Psoas muscle (tissue), 8 donors: Measurements from ENCODE around the gene P2RX3. TPM values are rescaled to one million over a fixed set of nuclear protein-coding genes. Genes with fewer than 3 reads are reported as not detected.

ENCODE experiments used
- ATAC-seq, 4 donors: fragments of 200-7000 bp; cut with Tn5 transposase; one replicate each; pipeline ENCODE4 v1.9.1; 2020; ENCODE audit warnings: moderate library complexity in 3 of 4, mild to moderate bottlenecking in 2 of 4
- DNase-seq, 2 donors: peaks; one replicate each; pipeline ENCODE4 v3.0.0-alpha.2; 2020
- H3K27ac ChIP-seq: fragments of 200-600 bp; one replicate; pipeline ENCODE4 v1.8.0; 2022
- H3K27me3 ChIP-seq, 3 donors: fragments of 200-600 bp in 1 of 3; one replicate each; pipeline versions ENCODE4 v1.6.1 to v1.8.0; 2013 to 2022; ENCODE audit warnings: low read length in 2 of 3, mild to moderate bottlenecking in 2 of 3, moderate library complexity in 1 of 3; ENCODE audit not compliant: insufficient read depth in 3 of 3
- H3K36me3 ChIP-seq, 2 donors: fragments of 200-600 bp in 1 of 2; one replicate each; pipeline versions ENCODE4 v1.6.1 to v1.8.0; 2013 to 2022; ENCODE audit warnings: low read depth in 1 of 2, mild to moderate bottlenecking in 1 of 2, moderate library complexity in 1 of 2; ENCODE audit not compliant: insufficient read depth in 1 of 2
- H3K4me1 ChIP-seq: fragments of 200-600 bp; one replicate; pipeline ENCODE4 v1.8.0; 2022
- H3K4me3 ChIP-seq: fragments of 200-600 bp; one replicate; pipeline ENCODE4 v1.8.0; 2022; ENCODE audit warnings: mild to moderate bottlenecking
- H3K9me3 ChIP-seq: fragments of 200-600 bp; one replicate; pipeline ENCODE4 v1.8.0; 2022
- WGBS, 3 donors: extraction: QIAGEN DNeasy Blood & Tissue Kit; methylation state at CpG; one replicate each; pipeline versions ENCODE4 v1.1.6 to v1.1.7; 2013; 5-methylcytosine and 5-hydroxymethylcytosine counted together
- intact Hi-C, 2 donors: fragments of 100-400 bp; cut with DNase I; formaldehyde crosslinking; loops; one replicate each; pipeline versions ENCODE4 v1.11.0 to v1.14.2; 2022
- polyA plus RNA-seq, 3 donors: library from polyadenylated mRNA; stranded (reverse); fragments of 200-250 nt; gene quantifications; one replicate each; pipeline ENCODE4 v1.2.3, GENCODE V29; 2013
- total RNA-seq, 4 donors: library from RNA; stranded (reverse); fragmentation: NEBNext Ultra II Directional in 2 of 4; extraction: Animal tissue kit (Norgen Biotek cat#: 25700) in 2 of 4; gene quantifications; one replicate each; pipeline versions ENCODE4 v1.2.1 to v1.2.4, GENCODE V29; 2021 to 2023
- TF ChIP-seq, protein P1 (sequence below): fragments of 200-600 bp; IDR thresholded peaks from one replicate; pipeline ENCODE4 v1.8.0; 2022; ENCODE audit warnings: antibody characterized with exemption
- donor health status: healthy with polysubstance abuse.
- donor health status: DM: no; HTN: no; CAD: no; lungs with moderate emphysema.
- donor health status: Bipolar disorder and iron deficiency.
- donor health status: healthy.
- donor health status: DM: yes; HTN: yes; CAD: no.
- donor health status: DM: no; HTN: no; CAD: no.
- donor health status: DM: no; HTN: no; CAD: no.
- donor health status: DM: yes; HTN: yes; CAD: no.

Gene P2RX3
- total and polyA plus RNA-seq, 7 donors, result 0.21 to 0.90 (median 0.40) TPM

DNA sequence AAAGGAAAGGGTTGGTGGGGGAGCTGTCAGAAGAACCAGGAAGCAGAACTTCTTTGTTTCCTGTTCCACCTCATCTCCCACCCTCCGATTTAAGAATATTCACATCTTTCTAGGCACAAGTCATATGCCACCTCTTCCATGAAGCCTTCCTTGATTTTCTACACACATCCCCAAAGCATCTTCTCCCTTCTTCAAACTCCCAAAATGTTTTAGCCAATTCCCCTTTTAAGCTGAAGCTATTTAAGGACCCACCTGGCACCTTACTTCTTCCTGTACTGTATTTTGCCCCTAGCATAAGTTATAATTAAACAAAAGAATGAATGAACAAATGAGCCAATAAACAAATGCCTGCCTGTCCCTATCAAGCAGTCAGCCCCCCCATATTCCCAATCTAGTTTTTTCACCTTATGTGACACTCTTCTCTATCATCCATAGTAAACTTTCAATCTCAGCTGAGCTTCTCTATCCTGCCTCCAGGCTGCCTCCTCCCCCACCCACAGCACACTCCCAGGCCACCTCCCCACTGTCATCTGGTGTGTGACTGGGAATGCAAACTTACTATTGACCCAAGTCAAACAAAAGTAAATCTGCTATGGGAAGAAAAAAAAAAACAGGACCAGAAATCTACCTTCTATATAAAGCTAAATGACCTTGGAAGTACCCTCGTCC, 17.3 kb upstream of the P2RX3 start:
- Histone ChIP-seq H3K27me3 (no peaks in the 10 kb centered on the region), H3K36me3 (peaks cover 0 to 38% of the 10 kb centered on the region in 2 donors), H3K4me1 (peaks cover 66% of the 10 kb centered on the region), H3K27ac (peak overlapping the region; percentile 87), H3K4me3 (peak overlapping the region; percentile 81), H3K9me3 (no peaks in the 10 kb centered on the region)
- 75 to 89% (median 84%) methylated on average over 2 of the region's 2 CpGs for WGBS, 3 donors
- DNase-seq, result peak in 1 of 2 donors; percentile 48
- TF ChIP-seq, protein P1, sequence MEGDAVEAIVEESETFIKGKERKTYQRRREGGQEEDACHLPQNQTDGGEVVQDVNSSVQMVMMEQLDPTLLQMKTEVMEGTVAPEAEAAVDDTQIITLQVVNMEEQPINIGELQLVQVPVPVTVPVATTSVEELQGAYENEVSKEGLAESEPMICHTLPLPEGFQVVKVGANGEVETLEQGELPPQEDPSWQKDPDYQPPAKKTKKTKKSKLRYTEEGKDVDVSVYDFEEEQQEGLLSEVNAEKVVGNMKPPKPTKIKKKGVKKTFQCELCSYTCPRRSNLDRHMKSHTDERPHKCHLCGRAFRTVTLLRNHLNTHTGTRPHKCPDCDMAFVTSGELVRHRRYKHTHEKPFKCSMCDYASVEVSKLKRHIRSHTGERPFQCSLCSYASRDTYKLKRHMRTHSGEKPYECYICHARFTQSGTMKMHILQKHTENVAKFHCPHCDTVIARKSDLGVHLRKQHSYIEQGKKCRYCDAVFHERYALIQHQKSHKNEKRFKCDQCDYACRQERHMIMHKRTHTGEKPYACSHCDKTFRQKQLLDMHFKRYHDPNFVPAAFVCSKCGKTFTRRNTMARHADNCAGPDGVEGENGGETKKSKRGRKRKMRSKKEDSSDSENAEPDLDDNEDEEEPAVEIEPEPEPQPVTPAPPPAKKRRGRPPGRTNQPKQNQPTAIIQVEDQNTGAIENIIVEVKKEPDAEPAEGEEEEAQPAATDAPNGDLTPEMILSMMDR, result no peak
- intact Hi-C loops, result no loop called here
- ATAC-seq, result no peak

DNA sequence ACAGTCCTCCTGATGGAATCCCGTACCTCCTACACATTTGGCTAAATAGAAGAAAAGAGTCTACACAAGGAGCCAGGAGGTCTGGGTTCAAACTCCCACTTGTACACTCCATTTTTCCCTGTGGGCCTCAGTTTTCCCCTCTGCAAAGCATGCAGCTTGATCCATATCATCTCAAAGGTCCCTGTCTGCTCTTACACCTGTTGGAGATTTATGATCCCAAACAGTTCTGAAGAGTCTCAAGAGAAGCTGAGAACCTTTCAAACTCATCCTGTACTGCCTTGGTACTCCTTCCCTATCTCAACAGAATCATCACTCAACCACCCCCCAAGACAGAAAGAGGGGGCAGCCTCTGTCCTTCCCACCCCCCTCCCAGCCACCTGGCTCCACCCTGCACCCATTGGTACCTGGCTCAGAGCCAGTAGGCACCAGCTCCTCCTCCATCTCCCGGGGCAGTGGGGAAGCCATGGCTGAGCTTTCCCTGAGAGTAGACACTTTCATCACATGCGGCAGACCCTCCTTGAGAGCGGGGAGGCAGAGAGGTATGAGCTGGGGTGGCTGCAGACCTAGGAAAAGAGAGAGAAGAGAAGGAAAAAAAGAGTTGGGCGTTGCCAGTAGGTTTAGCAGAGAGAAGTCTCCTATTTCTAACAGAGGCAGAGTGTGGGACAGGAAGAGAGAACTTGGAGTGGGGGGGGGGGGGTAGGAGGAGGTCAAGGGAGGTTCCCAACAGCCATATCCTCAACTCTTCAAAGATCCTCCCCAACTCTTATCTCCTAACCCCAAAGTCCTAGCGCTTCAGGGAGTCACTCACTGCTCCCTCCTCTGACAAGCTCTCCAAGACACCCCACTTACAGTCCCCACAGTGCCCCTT, 16.5 kb upstream of the P2RX3 start:
- ATAC-seq, result no peak
- Histone ChIP-seq H3K4me3 (peak overlapping the region; percentile 81), H3K36me3 (peaks cover 0 to 41% of the 10 kb centered on the region in 2 donors)

DNA sequence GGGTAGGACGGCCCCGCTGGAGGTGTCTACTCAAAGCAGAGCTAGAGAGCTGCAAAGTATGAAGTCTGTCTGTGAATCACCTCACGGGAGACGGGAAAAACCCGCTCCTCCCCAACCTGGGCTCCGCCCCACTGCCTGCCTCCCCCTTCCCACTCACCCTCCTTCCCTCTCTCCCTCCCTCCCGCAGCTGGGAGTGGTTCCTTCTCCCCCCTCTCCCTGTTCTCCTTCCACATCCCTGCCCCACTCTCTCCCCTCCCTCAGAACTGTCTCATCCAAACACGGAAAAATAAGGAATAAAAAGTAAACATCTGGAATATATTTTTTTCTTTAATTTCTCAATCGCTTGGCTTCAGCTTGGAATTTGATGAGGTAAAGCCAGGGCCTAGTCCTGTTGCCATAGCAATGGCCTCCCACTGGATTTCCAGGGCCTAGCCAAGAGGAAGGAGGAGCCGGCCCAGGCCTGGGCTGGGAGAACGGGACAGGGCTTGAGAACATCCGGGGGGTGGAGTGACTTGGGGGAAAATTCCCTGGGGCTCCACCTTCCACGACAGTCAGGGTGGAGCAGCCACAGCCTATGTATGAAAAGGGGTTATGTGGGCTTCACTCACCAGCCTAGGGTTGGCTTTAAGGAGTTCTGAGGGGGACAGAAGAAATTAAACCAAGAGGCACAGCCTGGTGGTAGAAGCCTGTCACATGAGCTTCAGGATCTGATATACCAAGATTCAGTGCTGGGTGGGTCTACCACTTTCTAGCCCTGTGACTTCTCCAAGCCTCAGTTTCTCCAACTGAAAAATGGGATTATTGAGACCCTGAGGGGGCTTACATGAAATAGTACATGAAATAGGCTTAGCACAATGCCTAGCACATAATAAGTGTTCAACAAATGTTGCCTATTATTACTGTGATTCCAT, 15.6 kb upstream of the P2RX3 start:
- peak in 3 of 4 donors; percentile 26 to 35 (median 29) for ATAC-seq
- intact Hi-C loops, result no loop called here
- H3K9me3 ChIP-seq, result no peaks in the 10 kb centered on the region
- H3K4me3 ChIP-seq, result peak overlapping the region; percentile 81
- peaks cover 0 to 41% of the 10 kb centered on the region in 2 donors for H3K36me3 ChIP-seq
- TF ChIP-seq, protein P1, result no peak
- H3K27me3 ChIP-seq, result no peaks in the 10 kb centered on the region
- H3K27ac ChIP-seq, result peak overlapping the region; percentile 87
- H3K4me1 ChIP-seq, result peaks cover 60% of the 10 kb centered on the region
- peak; percentile 89 to 94 for DNase-seq
- WGBS, 3 donors, result 30 to 32% (median 31%) methylated on average over 13 of the region's 13 CpGs

More for the DNA sequence above, 16.5 kb upstream of the P2RX3 start:
- intact Hi-C loops, result no loop called here
- no peaks in the 10 kb centered on the region for H3K27me3 ChIP-seq
- peak overlapping the region; percentile 87 for H3K27ac ChIP-seq
- DNase-seq, result peak in 1 of 2 donors; percentile 63
- H3K4me1 ChIP-seq, result peaks cover 67% of the 10 kb centered on the region
- TF ChIP-seq, protein P1, result no peak
- H3K9me3 ChIP-seq, result no peaks in the 10 kb centered on the region
- whole genome bisulfite sequencing, 3 donors, result 40 to 45% (median 42%) methylated on average over 6 of the region's 6 CpGs

DNA sequence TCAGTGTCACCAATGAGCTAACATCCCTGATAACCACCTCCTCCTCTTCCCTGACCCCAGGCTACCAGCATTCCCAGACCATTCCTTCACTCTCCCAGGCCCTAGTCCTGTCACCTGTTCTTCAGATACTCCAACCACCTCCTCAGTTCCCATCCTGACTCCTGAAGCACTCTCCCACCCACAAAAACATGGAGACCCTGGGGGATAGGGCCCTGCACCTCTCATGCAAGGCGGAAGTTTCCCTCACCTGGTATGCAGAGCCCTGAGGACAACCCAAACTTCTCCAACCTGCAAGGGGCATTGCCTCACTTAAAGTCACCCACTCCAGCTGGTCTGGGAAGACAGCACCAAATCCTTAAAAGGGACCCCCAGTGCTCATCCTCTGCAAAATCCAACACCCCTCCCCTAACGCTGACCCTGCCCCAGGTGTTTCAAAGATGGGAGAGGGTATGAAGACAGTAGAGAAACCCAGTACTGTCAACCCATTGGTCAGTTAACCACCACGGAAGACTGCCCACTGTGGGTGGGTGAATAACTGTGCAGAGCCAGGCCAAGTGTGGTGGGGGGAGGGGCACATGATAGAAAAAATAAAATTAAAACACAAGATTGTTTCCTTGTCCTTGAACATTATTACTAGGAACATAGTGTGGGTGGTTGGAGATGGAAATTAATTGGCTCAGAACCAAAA, 14.8 kb upstream of the P2RX3 start:
- H3K36me3 ChIP-seq, result peaks cover 0 to 44% of the 10 kb centered on the region in 2 donors
- peaks cover 52% of the 10 kb centered on the region for H3K4me1 ChIP-seq
- DNase-seq, result peak in 1 of 2 donors; percentile 61
- intact Hi-C loops, result no loop called here
- 59 to 64% (median 62%) methylated on average over 3 of the region's 3 CpGs for WGBS, 3 donors
- peak overlapping the region; percentile 81 for H3K4me3 ChIP-seq
- no peak for ATAC-seq
- no peaks in the 10 kb centered on the region for H3K27me3 ChIP-seq
- H3K9me3 ChIP-seq, result no peaks in the 10 kb centered on the region
- TF ChIP-seq, protein P1, result peak; percentile 9
- H3K27ac ChIP-seq, result peak overlapping the region; percentile 87
